Activated CD8-positive, alpha-beta memory T cell treated with anti-CD3 and anti-CD28 coated beads for 36 hours (primary cell): Measurements from ENCODE around the gene RAB22A. TPM values are rescaled to one million over a fixed set of nuclear protein-coding genes. Genes with fewer than 3 reads are reported as not detected.
"Not testable (repeated sequence)": the region's sequence is repeated elsewhere in the genome, so short reads cannot be mapped to it uniquely, and the experiment has no call there.

Source experiments
- CTCF ChIA-PET: fragments of 350-600 bp; sonication (Branson Sonifier 250); formaldehyde crosslinking; loops from one replicate; lab custom pipeline; 2021; ENCODE audit warnings: antibody characterized with exemption; lab: Charles Lee
- POLR2A ChIA-PET: fragments of 350-600 bp; sonication (Branson Sonifier 250); formaldehyde crosslinking; loops from one replicate; lab custom pipeline; 2021; ENCODE audit warnings: antibody characterized with exemption; lab: Charles Lee
- total RNA-seq, 2 experiments: library from RNA; stranded (reverse); gene quantifications; one replicate each; pipeline ENCODE4 v1.2.3, GENCODE V29; 2021

RAB22A gene
- total RNA-seq, 2 experiments from 2014 or later, result 13.9 to 15.0 TPM

- POLR2A ChIA-PET, result no interaction called here
- CTCF ChIA-PET, result no interaction called here
These were observed 20.7 kb downstream of the RAB22A start for GRCh38 chr20:58330249-58330648.

- CTCF ChIA-PET, result no interaction called here
- POLR2A ChIA-PET, result no interaction called here
These were observed 21.2 kb downstream of the RAB22A start for GRCh38 chr20:58330687-58331086.

GRCh38 chr20:58331961-58332551 lies 22.5 kb downstream of the RAB22A start:
- ChIA-PET CTCF (no interaction called here), POLR2A (no interaction called here)

- POLR2A ChIA-PET, result no interaction called here
- CTCF ChIA-PET, result no interaction called here
These were observed 30.2 kb downstream of the RAB22A start for GRCh38 chr20:58339741-58340140.

GRCh38 chr20:58340151-58340550 lies 30.6 kb downstream of the RAB22A start:
- ChIA-PET POLR2A (no interaction called here), CTCF (no interaction called here)

- ChIA-PET POLR2A (no interaction called here), CTCF (no interaction called here)
These were observed 31.3 kb downstream of the RAB22A start for GRCh38 chr20:58340853-58341252.

GRCh38 chr20:58342104-58342945 lies 32.8 kb downstream of the RAB22A start:
- POLR2A ChIA-PET, result no interaction called here
- CTCF ChIA-PET, result interaction anchor here (0.7 kb wide), 1 partner anchor 22 kb away, joined by 3 read pairs; no protein-coding TSS in a partner anchor

- POLR2A ChIA-PET, result no interaction called here
- CTCF ChIA-PET, result interaction anchor here (0.6 kb wide), 1 partner anchor 20 kb away, joined by 3 read pairs; no protein-coding TSS in a partner anchor
These were observed 35.2 kb downstream of the RAB22A start for GRCh38 chr20:58344741-58345140.

GRCh38 chr20:58349570-58349969 lies 40.1 kb downstream of the RAB22A start:
- CTCF ChIA-PET, result no interaction called here

GRCh38 chr20:58352468-58352867 lies 43.0 kb downstream of the RAB22A start:
- ChIA-PET CTCF (interaction anchor here (0.7 to 1.8 kb wide), 3 partner anchors 9 to 118 kb away, joined by 3 to 8 read pairs (median 4); no protein-coding TSS in a partner anchor), POLR2A (interaction anchor here (1.0 kb wide), 1 partner anchor 36 kb away, joined by 4 read pairs; no protein-coding TSS in a partner anchor)

More at GRCh38 chr20:58349570-58349969, 40.1 kb downstream of the RAB22A start:
- POLR2A ChIA-PET, result no interaction called here

GRCh38 chr20:58359441-58359840 lies 49.9 kb downstream of the RAB22A start:
- CTCF ChIA-PET, result no interaction called here
- POLR2A ChIA-PET, result no interaction called here

- CTCF ChIA-PET, result interaction anchor here (1.1 kb wide), 1 partner anchor 9 kb away, joined by 3 read pairs; no protein-coding TSS in a partner anchor
These were observed 51.4 kb downstream of the RAB22A start for GRCh38 chr20:58360936-58361335.

GRCh38 chr20:58361481-58362205 lies 52.1 kb downstream of the RAB22A start:
- POLR2A ChIA-PET, result no interaction called here
- CTCF ChIA-PET, result interaction anchor here (0.5 to 1.1 kb wide), 2 partner anchors 9 to 102 kb away, joined by 3 read pairs; no protein-coding TSS in a partner anchor

More at GRCh38 chr20:58360936-58361335, 51.4 kb downstream of the RAB22A start:
- POLR2A ChIA-PET, result no interaction called here

- POLR2A ChIA-PET, result no interaction called here
- CTCF ChIA-PET, result interaction anchor here (0.5 kb wide), 1 partner anchor 101 kb away, joined by 3 read pairs; no protein-coding TSS in a partner anchor
These were observed 52.6 kb downstream of the RAB22A start for GRCh38 chr20:58362206-58362516.

- CTCF ChIA-PET, result no interaction called here
These were observed 53.5 kb downstream of the RAB22A start for GRCh38 chr20:58362970-58363369.

GRCh38 chr20:58366866-58367265 lies 57.4 kb downstream of the RAB22A start:
- POLR2A ChIA-PET, result no interaction called here
- CTCF ChIA-PET, result interaction anchor here (1.2 kb wide), 1 partner anchor 10 kb away, joined by 3 read pairs; no protein-coding TSS in a partner anchor

More at GRCh38 chr20:58362970-58363369, 53.5 kb downstream of the RAB22A start:
- POLR2A ChIA-PET, result no interaction called here

GRCh38 chr20:58372806-58373205 lies 63.3 kb downstream of the RAB22A start:
- CTCF ChIA-PET, result no interaction called here
- POLR2A ChIA-PET, result no interaction called here

GRCh38 chr20:58373296-58373695 lies 63.8 kb downstream of the RAB22A start:
- POLR2A ChIA-PET, CTCF ChIA-PET: not testable (repeated sequence)

- ChIA-PET POLR2A (no interaction called here), CTCF (no interaction called here)
These were observed 64.7 kb downstream of the RAB22A start for GRCh38 chr20:58374027-58374850.
